ENCODE results near the gene ADCY5. TPM values are rescaled to one million over a fixed set of nuclear protein-coding genes. Genes with fewer than 3 reads are reported as not detected.
A peak's percentile ranks its signal among the peaks of the same experiment; 100 is the strongest.

ADCY5 gene
- total RNA-seq, 2 donors from 2014 or later = 12.9 to 69.6 TPM

- Histone ChIP-seq H3K4me1 (replicated peaks) (no peaks in the 10 kb centered on the region), H3K9me3 (no peaks in the 10 kb centered on the region), H3K36me3 (no peaks in the 10 kb centered on the region), H3K27ac (peak overlapping the region; percentile 45 to 60), H3K27me3 (replicated peaks; ENCODE audit: insufficient read depth) (no peaks in the 10 kb centered on the region), H3K4me3 (no peak overlapping the region)
- TF ChIP-seq, protein P1, sequence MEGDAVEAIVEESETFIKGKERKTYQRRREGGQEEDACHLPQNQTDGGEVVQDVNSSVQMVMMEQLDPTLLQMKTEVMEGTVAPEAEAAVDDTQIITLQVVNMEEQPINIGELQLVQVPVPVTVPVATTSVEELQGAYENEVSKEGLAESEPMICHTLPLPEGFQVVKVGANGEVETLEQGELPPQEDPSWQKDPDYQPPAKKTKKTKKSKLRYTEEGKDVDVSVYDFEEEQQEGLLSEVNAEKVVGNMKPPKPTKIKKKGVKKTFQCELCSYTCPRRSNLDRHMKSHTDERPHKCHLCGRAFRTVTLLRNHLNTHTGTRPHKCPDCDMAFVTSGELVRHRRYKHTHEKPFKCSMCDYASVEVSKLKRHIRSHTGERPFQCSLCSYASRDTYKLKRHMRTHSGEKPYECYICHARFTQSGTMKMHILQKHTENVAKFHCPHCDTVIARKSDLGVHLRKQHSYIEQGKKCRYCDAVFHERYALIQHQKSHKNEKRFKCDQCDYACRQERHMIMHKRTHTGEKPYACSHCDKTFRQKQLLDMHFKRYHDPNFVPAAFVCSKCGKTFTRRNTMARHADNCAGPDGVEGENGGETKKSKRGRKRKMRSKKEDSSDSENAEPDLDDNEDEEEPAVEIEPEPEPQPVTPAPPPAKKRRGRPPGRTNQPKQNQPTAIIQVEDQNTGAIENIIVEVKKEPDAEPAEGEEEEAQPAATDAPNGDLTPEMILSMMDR (IDR thresholded peaks at IDR 0.05) = no peak
- TF ChIP-seq POLR2AphosphoS5 (IDR thresholded peaks at IDR 0.05) = no peak
- TF ChIP-seq POLR2A (IDR thresholded peaks at IDR 0.05) = no peak
- 72% methylated on average over 7 of the region's 7 CpGs for WGBS
- DNase-seq (ENCODE audit: low spot score) = no peak
- intact Hi-C loops (cut with DNase I) = no loop called here
These were observed 25.1 kb downstream of the ADCY5 start for GRCh38 chr3:123423806-123424205.

- no peak for DNase-seq (ENCODE audit: low spot score)
- no peaks in the 10 kb centered on the region for H3K36me3 ChIP-seq
- peak overlapping the region; percentile 45 to 60 for H3K27ac ChIP-seq
- no peak for TF ChIP-seq POLR2A (IDR thresholded peaks at IDR 0.05)
- no peak for TF ChIP-seq POLR2AphosphoS5 (IDR thresholded peaks at IDR 0.05)
- TF ChIP-seq, protein P1 (IDR thresholded peaks at IDR 0.05) = no peak
- WGBS = 85% methylated on average over 12 of the region's 12 CpGs
- no peaks in the 10 kb centered on the region for H3K27me3 ChIP-seq (replicated peaks; ENCODE audit: insufficient read depth)
- H3K4me3 ChIP-seq = no peak overlapping the region
- no peaks in the 10 kb centered on the region for H3K4me1 ChIP-seq (replicated peaks)
- intact Hi-C loops (cut with DNase I) = no loop called here
- H3K9me3 ChIP-seq = no peaks in the 10 kb centered on the region
These were observed 25.9 kb downstream of the ADCY5 start for GRCh38 chr3:123423031-123423430.

DNA sequence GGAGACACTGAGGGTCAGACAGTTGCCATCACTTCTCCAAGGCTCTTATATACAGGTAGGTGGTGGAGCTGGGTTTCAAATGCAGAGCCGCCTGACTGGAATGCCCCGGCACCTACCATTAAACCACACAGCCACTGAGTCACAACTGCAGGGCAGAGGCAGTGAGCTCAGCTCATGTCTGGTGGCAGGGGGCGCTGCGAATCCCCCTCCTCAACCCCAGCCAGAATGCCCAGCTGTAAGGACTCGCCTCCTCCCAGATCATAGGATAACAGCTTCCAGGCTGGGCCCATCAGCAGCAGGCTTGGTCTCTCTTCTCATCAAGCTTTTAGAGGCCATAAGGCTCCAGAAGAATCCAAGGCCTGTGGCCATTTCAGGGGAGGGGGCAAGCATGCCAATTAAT is 26.4 kb downstream of the ADCY5 start:
- Histone ChIP-seq H3K27me3 (replicated peaks; ENCODE audit: insufficient read depth) (no peaks in the 10 kb centered on the region), H3K27ac (peak overlapping the region; percentile 45 to 60), H3K4me1 (replicated peaks) (no peaks in the 10 kb centered on the region), H3K4me3 (no peak overlapping the region), H3K36me3 (no peaks in the 10 kb centered on the region), H3K9me3 (no peaks in the 10 kb centered on the region)
- TF ChIP-seq POLR2A (IDR thresholded peaks at IDR 0.05) = no peak
- no peak for TF ChIP-seq POLR2AphosphoS5 (IDR thresholded peaks at IDR 0.05)
- TF ChIP-seq, protein P1 (IDR thresholded peaks at IDR 0.05) = no peak
- no peak for DNase-seq (ENCODE audit: low spot score)
- WGBS = 83% methylated on average over 5 of the region's 5 CpGs
- intact Hi-C loops (cut with DNase I) = no loop called here

DNA sequence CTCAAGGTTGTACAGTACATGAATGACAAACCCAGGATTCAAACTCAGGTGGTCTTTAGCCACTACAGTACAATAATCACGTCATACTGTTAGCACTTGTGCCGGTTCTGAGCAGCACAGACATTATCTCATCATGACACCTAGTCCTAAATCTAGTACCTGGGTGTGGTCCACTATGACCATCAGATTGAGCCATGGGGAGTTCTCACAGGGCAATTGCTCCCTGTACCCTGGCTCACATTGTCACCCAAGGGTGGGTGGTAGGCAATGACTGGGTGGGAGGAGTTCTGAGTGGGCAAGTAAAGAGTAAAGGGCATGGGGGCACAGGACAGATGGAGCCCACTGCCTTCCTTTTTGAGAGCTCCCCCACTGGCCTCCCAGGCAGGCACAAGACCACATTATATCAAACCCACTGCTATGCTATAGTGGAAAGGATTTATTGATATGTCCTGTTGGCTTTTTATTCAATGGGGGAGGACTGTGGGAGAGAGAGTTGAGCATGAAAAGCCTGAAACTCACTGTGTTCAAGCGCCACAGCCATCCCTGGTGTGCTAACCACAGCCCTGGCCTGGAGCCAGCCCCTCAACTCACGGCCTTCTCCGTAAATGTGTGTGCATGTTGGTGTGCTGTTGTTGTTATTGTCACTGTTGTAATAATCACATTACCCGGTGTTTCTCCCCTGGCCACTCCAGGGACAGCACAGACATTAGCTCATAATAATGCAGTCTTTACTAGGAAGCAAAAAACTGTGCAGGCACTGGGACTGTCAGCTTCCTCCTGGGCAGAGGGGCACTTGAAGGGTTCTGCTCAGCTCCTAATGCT is 27.3 kb downstream of the ADCY5 start:
- Histone ChIP-seq H3K4me1 (replicated peaks) (no peaks in the 10 kb centered on the region), H3K27ac (peak overlapping the region; percentile 45 to 60), H3K36me3 (no peaks in the 10 kb centered on the region), H3K9me3 (no peaks in the 10 kb centered on the region), H3K27me3 (replicated peaks; ENCODE audit: insufficient read depth) (no peaks in the 10 kb centered on the region), H3K4me3 (no peak overlapping the region)
- intact Hi-C loops (cut with DNase I) = no loop called here
- no peak for TF ChIP-seq POLR2A (IDR thresholded peaks at IDR 0.05)
- no peak for TF ChIP-seq POLR2AphosphoS5 (IDR thresholded peaks at IDR 0.05)
- TF ChIP-seq, protein P1 (IDR thresholded peaks at IDR 0.05) = no peak
- WGBS = 35% methylated on average over 6 of the region's 6 CpGs
- DNase-seq (ENCODE audit: low spot score) = no peak

All from prostate gland (tissue), 2 donors.